Measurements from ENCODE around the gene F13B.
"Not testable (repeated sequence)": the region's sequence is repeated elsewhere in the genome, so short reads cannot be mapped to it uniquely, and the experiment has no call there.

- TF ChIP-seq CTCF (IDR thresholded peaks at IDR 0.05); ZFX (IDR thresholded peaks at IDR 0.05; ENCODE audit: borderline replicate concordance): not testable (repeated sequence)
Measured at GRCh38 chr1:197034631-197035339, 32.3 kb downstream of the F13B start.

All from 22Rv1 (cell line).